Airway epithelial cell (primary cell): ENCODE measurements around the gene UBE2F. TPM values are rescaled to one million over a fixed set of nuclear protein-coding genes. Genes with fewer than 3 reads are reported as not detected.

ENCODE experiments used
- total RNA-seq: library from RNA; depleted of rRNA; stranded (reverse); fragments of >200 nt; gene quantifications from 2 replicates; pipeline ENCODE4 v1.2.3, GENCODE V29; 2015

Gene UBE2F, protein sequence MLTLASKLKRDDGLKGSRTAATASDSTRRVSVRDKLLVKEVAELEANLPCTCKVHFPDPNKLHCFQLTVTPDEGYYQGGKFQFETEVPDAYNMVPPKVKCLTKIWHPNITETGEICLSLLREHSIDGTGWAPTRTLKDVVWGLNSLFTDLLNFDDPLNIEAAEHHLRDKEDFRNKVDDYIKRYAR
- 84.0 and 85.6 TPM in 2 replicates for total RNA-seq

DNA sequence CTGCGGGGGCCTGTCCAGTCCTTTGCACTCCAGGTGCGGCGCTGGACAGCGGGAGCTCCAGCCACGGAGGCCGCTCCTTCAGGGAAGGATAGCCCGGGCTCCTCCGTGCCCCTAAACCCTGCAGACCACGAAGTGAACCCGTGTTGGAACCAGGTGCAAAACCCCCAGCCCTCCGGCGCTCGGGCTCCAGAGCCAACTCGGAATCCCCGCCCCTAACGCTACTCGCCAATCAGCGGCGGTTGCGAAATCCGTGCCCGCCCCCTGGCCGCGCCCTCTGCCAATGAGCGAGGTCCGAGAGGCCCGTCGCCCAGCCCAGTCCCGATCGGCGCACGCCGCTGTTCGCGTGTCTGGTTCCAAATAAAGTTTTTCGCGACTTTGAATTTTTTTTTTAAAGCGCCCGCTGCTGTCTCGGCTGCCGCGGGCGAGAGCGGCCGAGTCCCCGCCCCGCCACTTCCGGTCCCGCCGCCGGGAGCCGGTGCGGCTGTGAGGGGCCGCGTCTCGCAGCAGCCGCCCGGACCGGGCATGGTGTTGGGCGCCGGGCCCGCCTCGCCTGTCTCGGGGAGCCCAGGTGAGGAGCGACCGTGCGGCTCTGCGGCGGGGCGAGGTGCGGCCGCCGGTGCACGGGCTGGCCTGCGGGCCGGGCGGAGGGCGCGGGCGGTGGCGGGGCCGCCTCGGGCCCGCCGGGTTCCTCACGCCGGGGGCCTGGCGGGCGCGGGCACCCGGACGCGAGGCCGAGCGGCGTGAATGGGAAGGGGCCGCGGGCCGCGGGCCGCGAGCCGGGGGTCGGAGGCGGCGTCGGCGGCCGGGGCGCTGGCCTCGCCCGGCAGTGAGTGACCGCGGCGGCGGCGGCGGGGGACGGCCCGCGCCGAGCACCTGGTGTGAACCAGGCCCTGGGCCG lies at the start of gene UBE2F:
Gene UBE2F (plus strand): TSS at position 450 of the 898 bp plus-strand sequence. CDS start 6,094 bp downstream, outside the sequence.

DNA sequence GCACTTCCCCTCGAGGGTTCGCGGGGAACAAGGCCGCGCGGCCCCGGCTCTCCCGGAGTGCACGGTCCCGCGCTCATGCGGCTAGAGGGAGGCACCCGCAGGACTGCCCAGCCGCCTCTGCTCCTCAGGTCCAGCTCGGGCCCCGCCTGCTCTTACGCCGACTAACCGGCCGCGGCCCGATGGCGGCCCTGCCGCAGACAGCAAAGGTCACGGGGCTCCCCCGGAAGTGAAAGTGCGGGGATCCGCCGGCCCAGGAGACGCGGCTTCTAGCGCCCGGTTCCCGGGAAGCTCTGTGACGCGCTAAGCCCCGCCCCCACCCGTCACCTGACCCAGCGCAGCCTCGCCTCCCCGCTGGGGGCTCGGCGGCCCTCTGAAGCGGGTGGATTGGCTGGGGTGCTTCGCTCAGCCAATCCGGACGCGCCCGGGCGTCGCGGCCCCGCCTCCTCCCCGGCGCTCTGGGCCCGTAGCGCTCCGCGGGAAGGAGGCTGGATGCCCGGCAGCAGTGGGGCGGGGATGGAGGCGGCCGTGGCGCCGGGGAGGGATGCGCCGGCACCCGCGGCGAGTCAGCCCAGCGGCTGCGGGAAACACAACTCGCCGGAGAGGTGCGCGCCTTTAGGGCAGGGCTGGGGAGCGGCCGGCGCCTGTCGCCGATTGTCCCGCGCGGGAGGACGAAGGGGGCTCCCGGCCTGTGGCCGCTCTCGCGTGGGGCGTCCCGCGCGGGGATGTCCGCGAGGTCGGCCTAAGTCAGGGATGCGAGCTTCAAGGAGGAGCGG lies 93.9 kb downstream of the UBE2F start, which contains the start of gene SCLY:
Gene SCLY (plus strand): TSS at position 460 of the 773 bp plus-strand sequence. CDS start 54 bp downstream, at position 514.

Other genes starting within 250 kb of the UBE2F start
- 0.09 and 0.28 TPM in 2 replicates for gene RBM44, start 168.2 kb upstream of the UBE2F start, total RNA-seq
- 3.3 and 4.4 TPM in 2 replicates for gene RAMP1, start 107.4 kb upstream of the UBE2F start, total RNA-seq
- gene SCLY, start 94.0 kb downstream of the UBE2F start, total RNA-seq: 12.9 and 20.5 TPM in 2 replicates
- 0.28 TPM in 1 of 2 replicates, not detected in the other for gene ESPNL, start 133.3 kb downstream of the UBE2F start, total RNA-seq
- gene KLHL30, start 171.7 kb downstream of the UBE2F start, total RNA-seq: 0.07 TPM in 1 of 2 replicates, not detected in the other
- gene ERFE, start 192.0 kb downstream of the UBE2F start, total RNA-seq: 0.56 and 2.0 TPM in 2 replicates
- gene ILKAP, start 236.7 kb downstream of the UBE2F start, total RNA-seq: 19.3 and 19.6 TPM in 2 replicates